B cell (primary cell): Measurements from ENCODE around the gene DOCK4. TPM values are rescaled to one million over a fixed set of nuclear protein-coding genes. Genes with fewer than 3 reads are reported as not detected.

ENCODE experiments used
- ATAC-seq: fragments of 200-7000 bp; cut with Tn5 transposase; one replicate; pipeline ENCODE4 v1.10.0; 2021; ENCODE audit warnings: low read depth, mild to moderate bottlenecking, moderate number of reproducible peaks, moderate library complexity
- CTCF ChIA-PET: fragments of 350-600 bp; sonication (Branson Sonifier 250); formaldehyde crosslinking; loops from one replicate; lab custom pipeline; 2021; ENCODE audit warnings: antibody characterized with exemption, inconsistent platforms; lab: Charles Lee
- POLR2A ChIA-PET: fragments of 350-600 bp; sonication (Branson Sonifier 250); formaldehyde crosslinking; loops from one replicate; lab custom pipeline; 2021; ENCODE audit warnings: antibody characterized with exemption; lab: Charles Lee
- DNase-seq: peaks from one replicate; pipeline ENCODE4 v3.0.0; 2013
- H2AFZ ChIP-seq: 2 replicates; pipeline ENCODE4 v1.6.1; 2012; ENCODE audit warnings: mild to moderate bottlenecking, low read depth, low read length; ENCODE audit not compliant: insufficient read depth, poor library complexity, severe bottlenecking
- H3K27ac ChIP-seq, 2 donors: 1 replicate in 1 of 2; 2 replicates in 1 of 2; pipeline ENCODE4 v1.5.1; 2012 to 2013; ENCODE audit warnings: low read length in 2 of 2, mild to moderate bottlenecking in 2 of 2, moderate library complexity in 1 of 2
- H3K27me3 ChIP-seq, 4 experiments: fragments of 200-600 bp in 1 of 4; sonication (generic) in 1 of 4; replicated peaks in 1 of 4; 1 replicate in 2 of 4; 2 replicates in 2 of 4; pipeline versions ENCODE4 v1.6.1 to v1.7.0; 2013 to 2016; ENCODE audit warnings: low read length in 3 of 4, mild to moderate bottlenecking in 2 of 4, mixed read lengths in 1 of 4, moderate library complexity in 1 of 4; ENCODE audit not compliant: insufficient read depth in 4 of 4, control insufficient read depth in 3 of 4; ENCODE audit errors: control extremely low read depth in 1 of 4
- H3K36me3 ChIP-seq, 2 experiments: replicated peaks in 1 of 2; 1 replicate in 1 of 2; 2 replicates in 1 of 2; pipeline versions ENCODE4 v1.6.1 to v1.7.1; 2013; ENCODE audit warnings: low read length in 1 of 2; ENCODE audit not compliant: insufficient read depth in 2 of 2, control insufficient read depth in 1 of 2; ENCODE audit errors: control extremely low read depth in 1 of 2, extremely low read depth in 1 of 2
- H3K4me1 ChIP-seq, 2 donors: fragments of 200-600 bp in 1 of 2; sonication (generic) in 1 of 2; 1 replicate in 1 of 2; 2 replicates in 1 of 2; pipeline versions ENCODE4 v1.5.1 to v1.6.1; 2013 to 2017; ENCODE audit warnings: low read length in 2 of 2; ENCODE audit not compliant: control insufficient read depth in 2 of 2, insufficient read depth in 2 of 2
- H3K4me2 ChIP-seq: replicated peaks from 2 replicates; pipeline ENCODE3; 2012; ENCODE audit warnings: mild to moderate bottlenecking, low read depth, low read length; ENCODE audit not compliant: poor library complexity, severe bottlenecking
- H3K4me3 ChIP-seq, 5 experiments: fragments of 200-600 bp in 1 of 5; sonication (generic) in 1 of 5; 1 replicate in 3 of 5; 2 replicates in 2 of 5; pipeline versions ENCODE4 v1.5.1 to v1.7.0; 2011 to 2016; ENCODE audit warnings: low read length in 4 of 5, mild to moderate bottlenecking in 4 of 5, low read depth in 2 of 5, control low read depth in 1 of 5, moderate library complexity in 1 of 5; ENCODE audit not compliant: insufficient read depth in 1 of 5; ENCODE audit errors: control extremely low read depth in 1 of 5, extremely low read depth in 1 of 5
- H3K79me2 ChIP-seq: fragments of 200-600 bp; sonication (generic); one replicate; pipeline ENCODE4 v1.6.0; 2016; ENCODE audit warnings: low read length; ENCODE audit not compliant: control insufficient read depth, insufficient read depth
- H3K9ac ChIP-seq: fragments of 200-600 bp; sonication (generic); 2 replicates; pipeline ENCODE4 v1.6.1; 2017; ENCODE audit warnings: mild to moderate bottlenecking, low read length, moderate library complexity
- H3K9me3 ChIP-seq, 3 donors: one replicate each; pipeline versions ENCODE4 v1.6.1 to v1.7.1; 2013; ENCODE audit warnings: low read length in 2 of 3; ENCODE audit not compliant: control insufficient read depth in 2 of 3, insufficient read depth in 1 of 3; ENCODE audit errors: control extremely low read depth in 1 of 3
- H4K20me1 ChIP-seq: 2 replicates; pipeline ENCODE4 v1.6.0; 2012; ENCODE audit warnings: mild to moderate bottlenecking, low read length; ENCODE audit not compliant: insufficient read depth, control insufficient read depth, poor library complexity, severe bottlenecking
- H3K27ac Mint-ChIP-seq: one replicate; pipeline ENCODE4 v1.8.0; 2021; ENCODE audit warnings: mixed read lengths
- H3K27me3 Mint-ChIP-seq: one replicate; pipeline ENCODE4 v1.8.0; 2021; ENCODE audit warnings: mixed read lengths
- H3K4me1 Mint-ChIP-seq: one replicate; pipeline ENCODE4 v1.8.0; 2021; ENCODE audit warnings: mixed read lengths
- H3K4me3 Mint-ChIP-seq: one replicate; pipeline ENCODE4 v1.8.0; 2021; ENCODE audit warnings: mixed read lengths
- H3K9me3 Mint-ChIP-seq: one replicate; pipeline ENCODE4 v1.8.0; 2022; ENCODE audit warnings: mixed read lengths; ENCODE audit not compliant: insufficient read depth
- EZH2 ChIP-seq: IDR thresholded peaks from 2 replicates; pipeline ENCODE4 v1.6.1; 2012; ENCODE audit warnings: borderline replicate concordance, low read depth, mild to moderate bottlenecking, moderate library complexity, low read length; ENCODE audit not compliant: insufficient read depth, poor library complexity, severe bottlenecking
- WGBS: methylation state at CpG from one replicate; pipeline ENCODE4 v1.1.5; 2013; ENCODE audit warnings: missing lambda C conversion rate; ENCODE audit not compliant: insufficient coverage; 5-methylcytosine and 5-hydroxymethylcytosine counted together
- intact Hi-C: fragments of 100-400 bp; cut with micrococcal nuclease; formaldehyde crosslinking; loops from one replicate; pipeline ENCODE4 v1.10.0; 2022
- polyA plus RNA-seq: library from polyadenylated mRNA; depleted of rRNA; stranded (reverse); fragments of >200 nt; gene quantifications from 2 replicates; pipeline ENCODE4 v1.2.3, GENCODE V29; 2012
- total RNA-seq, 2 donors: library from RNA; stranded (reverse); fragments of 120-200 nt in 1 of 2; gene quantifications; 1 replicate in 1 of 2; 2 replicates in 1 of 2; pipeline versions ENCODE4 v1.2.3 to v1.2.4, GENCODE V29; 2013 to 2022
- TF ChIP-seq, protein P1 (sequence below): fragments of 200-600 bp; IDR thresholded peaks from one replicate; pipeline ENCODE4 v1.8.0; 2022; ENCODE audit warnings: antibody characterized with exemption, mild to moderate bottlenecking

Gene DOCK4
- total and polyA plus RNA-seq, 2 donors (not counting 1 experiment from before 2014, with no cell fraction given), result 0.03 to 4.1 TPM

DNA sequence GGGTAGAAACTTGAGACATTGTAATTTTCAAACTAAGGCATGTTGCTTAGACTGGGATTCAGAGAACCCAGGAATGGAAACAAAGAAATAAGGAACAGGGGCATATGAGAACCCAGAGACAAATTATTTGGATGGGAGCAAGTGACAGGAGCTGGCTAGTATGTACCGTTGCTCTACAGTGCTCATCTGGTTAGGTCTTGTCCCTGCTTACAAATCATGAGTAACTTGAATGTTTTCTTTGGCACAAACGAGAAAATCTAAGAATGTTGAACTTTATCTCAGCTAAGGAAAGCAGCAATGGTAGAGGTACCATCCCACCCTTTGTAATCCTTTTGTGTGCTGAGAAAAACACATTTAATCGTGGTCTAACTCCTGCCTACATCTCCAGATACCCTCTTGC, 527.9 kb downstream of the DOCK4 start:
- H3K27me3 Mint-ChIP-seq, result peaks cover 10% of the 10 kb centered on the region
- intact Hi-C loops, result no loop called here
- H2AFZ ChIP-seq, result no peak overlapping the region
- H3K4me3 ChIP-seq, result no peak overlapping the region
- H3K79me2 ChIP-seq, result no peaks in the 10 kb centered on the region
- no peak for DNase-seq
- no peak overlapping the region for H3K27ac ChIP-seq
- ChIA-PET POLR2A (no interaction called here), CTCF (no interaction called here)
- no peaks in the 10 kb centered on the region for H3K4me1 ChIP-seq
- H3K9me3 ChIP-seq, result no peaks in the 10 kb centered on the region
- H3K27ac Mint-ChIP-seq, result no peak overlapping the region
- H3K27me3 ChIP-seq, result no peaks in the 10 kb centered on the region
- 87% methylated on average over 2 of the region's 3 CpGs for WGBS
- no peak for TF ChIP-seq EZH2
- TF ChIP-seq, protein P1, sequence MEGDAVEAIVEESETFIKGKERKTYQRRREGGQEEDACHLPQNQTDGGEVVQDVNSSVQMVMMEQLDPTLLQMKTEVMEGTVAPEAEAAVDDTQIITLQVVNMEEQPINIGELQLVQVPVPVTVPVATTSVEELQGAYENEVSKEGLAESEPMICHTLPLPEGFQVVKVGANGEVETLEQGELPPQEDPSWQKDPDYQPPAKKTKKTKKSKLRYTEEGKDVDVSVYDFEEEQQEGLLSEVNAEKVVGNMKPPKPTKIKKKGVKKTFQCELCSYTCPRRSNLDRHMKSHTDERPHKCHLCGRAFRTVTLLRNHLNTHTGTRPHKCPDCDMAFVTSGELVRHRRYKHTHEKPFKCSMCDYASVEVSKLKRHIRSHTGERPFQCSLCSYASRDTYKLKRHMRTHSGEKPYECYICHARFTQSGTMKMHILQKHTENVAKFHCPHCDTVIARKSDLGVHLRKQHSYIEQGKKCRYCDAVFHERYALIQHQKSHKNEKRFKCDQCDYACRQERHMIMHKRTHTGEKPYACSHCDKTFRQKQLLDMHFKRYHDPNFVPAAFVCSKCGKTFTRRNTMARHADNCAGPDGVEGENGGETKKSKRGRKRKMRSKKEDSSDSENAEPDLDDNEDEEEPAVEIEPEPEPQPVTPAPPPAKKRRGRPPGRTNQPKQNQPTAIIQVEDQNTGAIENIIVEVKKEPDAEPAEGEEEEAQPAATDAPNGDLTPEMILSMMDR, result no peak
- no peaks in the 10 kb centered on the region for H3K9me3 Mint-ChIP-seq
- H3K36me3 ChIP-seq, result no peaks in the 10 kb centered on the region
- H3K9ac ChIP-seq, result no peak overlapping the region
- no peak for ATAC-seq
- no peaks in the 10 kb centered on the region for H3K4me1 Mint-ChIP-seq
- no peaks in the 10 kb centered on the region for H4K20me1 ChIP-seq
- no peak overlapping the region for H3K4me3 Mint-ChIP-seq
- H3K4me2 ChIP-seq, result no peak overlapping the region

DNA sequence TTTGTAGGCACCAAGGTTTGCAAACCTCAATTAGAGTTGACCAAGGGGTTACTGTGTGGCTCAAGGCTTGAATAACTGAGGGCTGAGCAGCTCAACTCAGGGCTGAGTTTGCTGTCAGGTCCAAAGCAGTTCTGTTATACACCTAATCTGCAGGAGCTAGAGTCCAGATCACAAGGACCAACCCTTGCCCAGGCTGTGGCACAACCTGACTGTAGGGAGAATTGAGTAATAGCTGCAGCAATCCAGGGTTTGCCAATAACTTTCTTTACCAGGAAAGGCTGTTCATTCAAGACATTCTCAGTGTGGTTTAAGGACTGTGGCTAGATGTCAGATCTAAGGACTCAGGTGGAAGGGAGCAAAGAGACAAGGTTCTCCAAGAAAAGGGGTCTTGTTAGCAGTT, 528.4 kb downstream of the DOCK4 start:
- H3K4me2 ChIP-seq, result no peak overlapping the region
- no peak for ATAC-seq
- no peak overlapping the region for H3K4me3 ChIP-seq
- H4K20me1 ChIP-seq, result no peaks in the 10 kb centered on the region
- H3K36me3 ChIP-seq, result no peaks in the 10 kb centered on the region
- POLR2A ChIA-PET, result no interaction called here
- no peaks in the 10 kb centered on the region for H3K79me2 ChIP-seq
- Mint-ChIP-seq H3K9me3 (no peaks in the 10 kb centered on the region), H3K27me3 (peaks cover 10% of the 10 kb centered on the region), H3K27ac (no peak overlapping the region), H3K4me1 (no peaks in the 10 kb centered on the region), H3K4me3 (no peak overlapping the region)
- CTCF ChIA-PET, result no interaction called here
- intact Hi-C loops, result no loop called here
- TF ChIP-seq EZH2, result no peak
- TF ChIP-seq, protein P1, result no peak
- H3K4me1 ChIP-seq, result no peaks in the 10 kb centered on the region
- DNase-seq, result no peak
- no peaks in the 10 kb centered on the region for H3K27me3 ChIP-seq
- H3K27ac ChIP-seq, result no peak overlapping the region
- H3K9me3 ChIP-seq, result no peaks in the 10 kb centered on the region
- H3K9ac ChIP-seq, result no peak overlapping the region
- no peak overlapping the region for H2AFZ ChIP-seq
